Liver (tissue), 9 donors: ENCODE results near the gene CNTN3. TPM values are rescaled to one million over a fixed set of nuclear protein-coding genes. Genes with fewer than 3 reads are reported as not detected.

Source experiments
- DNase-seq: peaks from one replicate; pipeline ENCODE4 v3.0.0-alpha.2; 2017; ENCODE audit warnings: low spot score
- H3K27ac ChIP-seq, 2 donors: one replicate each; pipeline ENCODE4 v1.7.0; 2013; ENCODE audit warnings: inconsistent platforms in 2 of 2, low read length in 2 of 2, control low read depth in 1 of 2, low read depth in 1 of 2, mild to moderate bottlenecking in 1 of 2
- H3K27me3 ChIP-seq, 4 donors: one replicate each; pipeline versions ENCODE4 v1.6.1 to v1.7.0; 2013; ENCODE audit warnings: low read length in 3 of 4, inconsistent platforms in 1 of 4, mild to moderate bottlenecking in 1 of 4, moderate library complexity in 1 of 4; ENCODE audit not compliant: control insufficient read depth in 4 of 4, insufficient read depth in 4 of 4
- H3K36me3 ChIP-seq, 4 donors: one replicate each; pipeline versions ENCODE4 v1.6.1 to v1.7.0; 2013; ENCODE audit warnings: low read length in 3 of 4, mild to moderate bottlenecking in 3 of 4, low read depth in 1 of 4, moderate library complexity in 1 of 4; ENCODE audit not compliant: control insufficient read depth in 4 of 4, insufficient read depth in 3 of 4
- H3K4me1 ChIP-seq, 4 donors: one replicate each; pipeline versions ENCODE4 v1.6.1 to v1.7.0; 2013; ENCODE audit warnings: low read length in 3 of 4, mild to moderate bottlenecking in 3 of 4, moderate library complexity in 1 of 4; ENCODE audit not compliant: control insufficient read depth in 4 of 4, insufficient read depth in 4 of 4
- H3K4me3 ChIP-seq, 3 donors: one replicate each; pipeline versions ENCODE4 v1.6.1 to v1.7.0; 2013; ENCODE audit warnings: low read length in 3 of 3, control low read depth in 1 of 3, low read depth in 1 of 3, mild to moderate bottlenecking in 1 of 3
- H3K9ac ChIP-seq, 2 donors: one replicate each; pipeline ENCODE4 v1.7.0; 2013; ENCODE audit warnings: low read length in 2 of 2, mild to moderate bottlenecking in 2 of 2, moderate library complexity in 2 of 2, control low read depth in 1 of 2, low read depth in 1 of 2
- H3K9me3 ChIP-seq, 4 donors: one replicate each; pipeline versions ENCODE4 v1.6.1 to v1.7.0; 2013; ENCODE audit warnings: low read length in 3 of 4; ENCODE audit not compliant: control insufficient read depth in 4 of 4
- EGR1 ChIP-seq, 2 donors: IDR thresholded peaks; 2 replicates each; pipeline ENCODE4 v1.6.1; 2016 to 2018; ENCODE audit warnings: antibody characterized with exemption in 2 of 2, low read depth in 2 of 2
- FOXA1 ChIP-seq: IDR thresholded peaks from 2 replicates; pipeline ENCODE4 v1.6.1; 2016; ENCODE audit warnings: antibody characterized with exemption
- FOXA2 ChIP-seq: IDR thresholded peaks from 2 replicates; pipeline ENCODE4 v1.6.1; 2016; ENCODE audit warnings: antibody characterized with exemption
- GABPA ChIP-seq, 2 donors: IDR thresholded peaks in 1 of 2; conservative IDR thresholded peaks in 1 of 2; 2 replicates each; pipeline ENCODE4 v1.6.1; 2016; ENCODE audit warnings: antibody characterized with exemption in 2 of 2, mild to moderate bottlenecking in 1 of 2, moderate library complexity in 1 of 2
- HNF4A ChIP-seq, 2 donors: conservative IDR thresholded peaks; 2 replicates each; pipeline ENCODE4 v1.6.1; 2016; ENCODE audit warnings: antibody characterized with exemption in 2 of 2, mild to moderate bottlenecking in 2 of 2
- HNF4G ChIP-seq: IDR thresholded peaks from 2 replicates; pipeline ENCODE4 v1.6.1; 2016; ENCODE audit warnings: antibody characterized with exemption
- JUND ChIP-seq, 2 donors: IDR thresholded peaks; 2 replicates each; pipeline ENCODE4 v1.6.1; 2016; ENCODE audit warnings: antibody characterized with exemption in 2 of 2
- NR2F2 ChIP-seq: IDR thresholded peaks from 2 replicates; pipeline ENCODE4 v1.6.1; 2016; ENCODE audit warnings: antibody characterized with exemption
- RAD21 ChIP-seq, 2 donors: IDR thresholded peaks; 2 replicates each; pipeline ENCODE4 v1.6.1; 2016; ENCODE audit warnings: antibody characterized with exemption in 2 of 2, mild to moderate bottlenecking in 2 of 2
- RXRA ChIP-seq, 2 donors: IDR thresholded peaks; 2 replicates each; pipeline ENCODE4 v1.6.1; 2017 to 2018; ENCODE audit warnings: antibody characterized with exemption in 2 of 2, mild to moderate bottlenecking in 1 of 2
- SP1 ChIP-seq: IDR thresholded peaks from 2 replicates; pipeline ENCODE4 v1.6.1; 2018; ENCODE audit warnings: antibody characterized with exemption, mild to moderate bottlenecking
- TAF1 ChIP-seq: conservative IDR thresholded peaks from 2 replicates; pipeline ENCODE4 v1.6.1; 2016; ENCODE audit warnings: antibody characterized with exemption, mild to moderate bottlenecking
- YY1 ChIP-seq: IDR thresholded peaks from 2 replicates; pipeline ENCODE4 v1.6.1; 2016; ENCODE audit warnings: antibody characterized with exemption, mild to moderate bottlenecking
- WGBS: extraction: QIAGEN DNeasy Blood & Tissue Kit; methylation state at CpG from one replicate; pipeline ENCODE4 v1.1.7; 2013; 5-methylcytosine and 5-hydroxymethylcytosine counted together
- polyA plus RNA-seq, 2 donors: library from polyadenylated mRNA; stranded (reverse) in 1 of 2; unstranded in 1 of 2; fragments of 200-250 nt in 1 of 2; fragments of >200 nt in 1 of 2; fragmentation: Nextera tagmentation in 1 of 2; extraction: Ambion mirVana in 1 of 2; gene quantifications; one replicate each; pipeline versions ENCODE4 v1.2.1 to v1.2.3, GENCODE V29; 2013 to 2015
- total RNA-seq, 2 donors: library from RNA; depleted of rRNA; stranded (reverse); fragments of >200 nt; gene quantifications; one replicate each; pipeline ENCODE4 v1.2.3, GENCODE V29; 2014
- TF ChIP-seq, protein P1 (sequence below): IDR thresholded peaks from 2 replicates; pipeline ENCODE4 v1.6.1; 2016; ENCODE audit warnings: antibody characterized with exemption
- TF ChIP-seq, protein P2 (sequence below): IDR thresholded peaks from 2 replicates; pipeline ENCODE4 v1.6.1; 2016; ENCODE audit warnings: antibody characterized with exemption
- TF ChIP-seq, protein P3 (sequence below): fragments of 150-350 bp; IDR thresholded peaks from 2 replicates; pipeline ENCODE4 v1.5.1; 2017; ENCODE audit warnings: improper control_type of control experiment, low read depth, low read length; ENCODE audit not compliant: missing input control
- TF ChIP-seq, protein P4 (sequence below): IDR thresholded peaks from 2 replicates; pipeline ENCODE4 v1.6.1; 2016; ENCODE audit warnings: antibody characterized with exemption
- TF ChIP-seq, protein P5 (sequence below): IDR thresholded peaks from 2 replicates; pipeline ENCODE4 v1.6.1; 2016; ENCODE audit warnings: antibody characterized with exemption, mild to moderate bottlenecking
- donor health status: healthy.
- donor health status: healthy.
- donor health status: healthy.
- donor health status: healthy.
- donor health status: healthy.

The CNTN3 gene
- total and polyA plus RNA-seq, 4 donors, result 0.09 to 1.0 (median 0.81) TPM

DNA sequence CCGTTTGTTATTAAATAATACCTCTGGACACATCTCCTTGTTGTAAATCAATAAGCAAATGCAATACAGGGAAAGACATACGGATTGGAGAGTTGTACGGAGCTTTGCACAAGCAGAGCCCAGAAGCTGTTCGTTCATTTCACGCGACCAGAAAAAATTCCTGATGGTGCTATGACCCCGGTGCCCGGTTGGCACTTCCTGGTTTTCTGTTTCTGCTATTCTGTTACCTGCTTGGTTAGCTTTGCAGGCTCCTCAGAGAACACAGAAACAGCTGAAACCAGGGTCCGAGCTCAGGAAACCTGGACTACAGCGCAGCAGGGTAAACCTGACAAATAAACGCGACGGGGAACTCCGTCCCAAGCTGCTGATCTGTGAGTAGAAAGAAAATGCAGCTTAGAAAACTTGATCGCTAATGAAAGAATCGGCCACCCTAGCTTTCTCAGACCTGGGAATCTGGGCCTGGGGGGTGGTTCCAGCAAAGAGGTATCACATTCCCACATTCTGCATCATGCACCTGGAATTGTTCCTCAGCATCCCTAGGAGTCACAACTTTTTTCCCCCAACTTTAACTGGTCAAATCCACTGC lies 845 bp downstream of the CNTN3 start:
- TF ChIP-seq RAD21 (IDR thresholded peaks at IDR 0.05) (peak in 1 of 2 donors; percentile 2), HNF4A (conservative IDR thresholded peaks at IDR 0.05) (peak in 1 of 2 donors; percentile 19), HNF4G (no peak), RXRA (IDR thresholded peaks at IDR 0.05) (peak in 1 of 2 donors; percentile 22), YY1 (peak; percentile 37)
- TF ChIP-seq, protein P1, sequence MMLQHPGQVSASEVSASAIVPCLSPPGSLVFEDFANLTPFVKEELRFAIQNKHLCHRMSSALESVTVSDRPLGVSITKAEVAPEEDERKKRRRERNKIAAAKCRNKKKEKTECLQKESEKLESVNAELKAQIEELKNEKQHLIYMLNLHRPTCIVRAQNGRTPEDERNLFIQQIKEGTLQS, result no peak
- TF ChIP-seq, protein P2, sequence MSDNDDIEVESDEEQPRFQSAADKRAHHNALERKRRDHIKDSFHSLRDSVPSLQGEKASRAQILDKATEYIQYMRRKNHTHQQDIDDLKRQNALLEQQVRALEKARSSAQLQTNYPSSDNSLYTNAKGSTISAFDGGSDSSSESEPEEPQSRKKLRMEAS, result no peak
- TF ChIP-seq, protein P3, sequence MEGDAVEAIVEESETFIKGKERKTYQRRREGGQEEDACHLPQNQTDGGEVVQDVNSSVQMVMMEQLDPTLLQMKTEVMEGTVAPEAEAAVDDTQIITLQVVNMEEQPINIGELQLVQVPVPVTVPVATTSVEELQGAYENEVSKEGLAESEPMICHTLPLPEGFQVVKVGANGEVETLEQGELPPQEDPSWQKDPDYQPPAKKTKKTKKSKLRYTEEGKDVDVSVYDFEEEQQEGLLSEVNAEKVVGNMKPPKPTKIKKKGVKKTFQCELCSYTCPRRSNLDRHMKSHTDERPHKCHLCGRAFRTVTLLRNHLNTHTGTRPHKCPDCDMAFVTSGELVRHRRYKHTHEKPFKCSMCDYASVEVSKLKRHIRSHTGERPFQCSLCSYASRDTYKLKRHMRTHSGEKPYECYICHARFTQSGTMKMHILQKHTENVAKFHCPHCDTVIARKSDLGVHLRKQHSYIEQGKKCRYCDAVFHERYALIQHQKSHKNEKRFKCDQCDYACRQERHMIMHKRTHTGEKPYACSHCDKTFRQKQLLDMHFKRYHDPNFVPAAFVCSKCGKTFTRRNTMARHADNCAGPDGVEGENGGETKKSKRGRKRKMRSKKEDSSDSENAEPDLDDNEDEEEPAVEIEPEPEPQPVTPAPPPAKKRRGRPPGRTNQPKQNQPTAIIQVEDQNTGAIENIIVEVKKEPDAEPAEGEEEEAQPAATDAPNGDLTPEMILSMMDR, result no peak
- TF ChIP-seq, protein P4, sequence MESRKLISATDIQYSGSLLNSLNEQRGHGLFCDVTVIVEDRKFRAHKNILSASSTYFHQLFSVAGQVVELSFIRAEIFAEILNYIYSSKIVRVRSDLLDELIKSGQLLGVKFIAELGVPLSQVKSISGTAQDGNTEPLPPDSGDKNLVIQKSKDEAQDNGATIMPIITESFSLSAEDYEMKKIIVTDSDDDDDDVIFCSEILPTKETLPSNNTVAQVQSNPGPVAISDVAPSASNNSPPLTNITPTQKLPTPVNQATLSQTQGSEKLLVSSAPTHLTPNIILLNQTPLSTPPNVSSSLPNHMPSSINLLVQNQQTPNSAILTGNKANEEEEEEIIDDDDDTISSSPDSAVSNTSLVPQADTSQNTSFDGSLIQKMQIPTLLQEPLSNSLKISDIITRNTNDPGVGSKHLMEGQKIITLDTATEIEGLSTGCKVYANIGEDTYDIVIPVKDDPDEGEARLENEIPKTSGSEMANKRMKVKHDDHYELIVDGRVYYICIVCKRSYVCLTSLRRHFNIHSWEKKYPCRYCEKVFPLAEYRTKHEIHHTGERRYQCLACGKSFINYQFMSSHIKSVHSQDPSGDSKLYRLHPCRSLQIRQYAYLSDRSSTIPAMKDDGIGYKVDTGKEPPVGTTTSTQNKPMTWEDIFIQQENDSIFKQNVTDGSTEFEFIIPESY, result no peak
- no peaks in the 10 kb centered on the region for H3K36me3 ChIP-seq
- H3K9ac ChIP-seq, result peak overlapping the region; percentile 56 to 78
- no peaks in the 10 kb centered on the region for H3K9me3 ChIP-seq
- H3K27ac ChIP-seq, result peak overlapping the region; percentile 32 to 67
- DNase-seq, result no peak
- peak overlapping the region; percentile 59 to 85 (median 71) for H3K4me3 ChIP-seq
- peaks cover 0 to 19% (median 9%) of the 10 kb centered on the region in 4 donors for H3K4me1 ChIP-seq
- WGBS, result 9% methylated on average over 16 of the region's 16 CpGs
- H3K27me3 ChIP-seq, result no peaks in the 10 kb centered on the region

DNA sequence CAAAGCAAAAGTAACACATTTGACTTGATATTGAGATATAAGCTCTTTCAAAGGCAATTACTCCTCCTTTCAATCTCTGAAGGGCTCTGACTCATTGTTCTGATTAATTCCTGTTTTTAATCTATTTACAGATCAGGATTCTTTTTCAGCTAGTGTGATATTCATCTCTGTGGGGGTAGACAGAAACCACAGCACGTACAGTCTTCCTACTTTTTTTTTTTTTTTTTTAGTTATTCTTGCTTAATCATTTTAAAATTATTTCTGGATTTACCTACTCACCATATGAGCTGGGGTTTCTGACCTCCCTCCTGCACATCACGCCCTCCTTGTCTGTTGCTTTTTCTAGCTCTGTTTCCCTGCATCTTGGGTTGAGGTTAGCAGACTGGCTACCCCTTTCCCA lies 1.4 kb downstream of the CNTN3 start:
- TF ChIP-seq JUND (IDR thresholded peaks at IDR 0.05), result no peak
- TF ChIP-seq, protein P4, result no peak
- TF ChIP-seq, protein P3, result no peak
- TF ChIP-seq, protein P1, result no peak
- no peak for TF ChIP-seq RXRA (IDR thresholded peaks at IDR 0.05)
- no peak for TF ChIP-seq RAD21 (IDR thresholded peaks at IDR 0.05)
- TF ChIP-seq GABPA (IDR thresholded peaks at IDR 0.05 in 1 of 2, conservative IDR thresholded peaks at IDR 0.05 in 1 of 2), result no peak
- no peak for TF ChIP-seq FOXA1
- TF ChIP-seq SP1, result no peak
- no peak for TF ChIP-seq NR2F2
- TF ChIP-seq HNF4A (conservative IDR thresholded peaks at IDR 0.05), result no peak
- no peak for TF ChIP-seq YY1
- TF ChIP-seq HNF4G, result no peak
- TF ChIP-seq, protein P2, result no peak
- TF ChIP-seq, protein P5, sequence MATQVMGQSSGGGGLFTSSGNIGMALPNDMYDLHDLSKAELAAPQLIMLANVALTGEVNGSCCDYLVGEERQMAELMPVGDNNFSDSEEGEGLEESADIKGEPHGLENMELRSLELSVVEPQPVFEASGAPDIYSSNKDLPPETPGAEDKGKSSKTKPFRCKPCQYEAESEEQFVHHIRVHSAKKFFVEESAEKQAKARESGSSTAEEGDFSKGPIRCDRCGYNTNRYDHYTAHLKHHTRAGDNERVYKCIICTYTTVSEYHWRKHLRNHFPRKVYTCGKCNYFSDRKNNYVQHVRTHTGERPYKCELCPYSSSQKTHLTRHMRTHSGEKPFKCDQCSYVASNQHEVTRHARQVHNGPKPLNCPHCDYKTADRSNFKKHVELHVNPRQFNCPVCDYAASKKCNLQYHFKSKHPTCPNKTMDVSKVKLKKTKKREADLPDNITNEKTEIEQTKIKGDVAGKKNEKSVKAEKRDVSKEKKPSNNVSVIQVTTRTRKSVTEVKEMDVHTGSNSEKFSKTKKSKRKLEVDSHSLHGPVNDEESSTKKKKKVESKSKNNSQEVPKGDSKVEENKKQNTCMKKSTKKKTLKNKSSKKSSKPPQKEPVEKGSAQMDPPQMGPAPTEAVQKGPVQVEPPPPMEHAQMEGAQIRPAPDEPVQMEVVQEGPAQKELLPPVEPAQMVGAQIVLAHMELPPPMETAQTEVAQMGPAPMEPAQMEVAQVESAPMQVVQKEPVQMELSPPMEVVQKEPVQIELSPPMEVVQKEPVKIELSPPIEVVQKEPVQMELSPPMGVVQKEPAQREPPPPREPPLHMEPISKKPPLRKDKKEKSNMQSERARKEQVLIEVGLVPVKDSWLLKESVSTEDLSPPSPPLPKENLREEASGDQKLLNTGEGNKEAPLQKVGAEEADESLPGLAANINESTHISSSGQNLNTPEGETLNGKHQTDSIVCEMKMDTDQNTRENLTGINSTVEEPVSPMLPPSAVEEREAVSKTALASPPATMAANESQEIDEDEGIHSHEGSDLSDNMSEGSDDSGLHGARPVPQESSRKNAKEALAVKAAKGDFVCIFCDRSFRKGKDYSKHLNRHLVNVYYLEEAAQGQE, result no peak
- TF ChIP-seq EGR1 (IDR thresholded peaks at IDR 0.05; ENCODE audit: low read depth in 2 of 2), result no peak
- TF ChIP-seq TAF1, result no peak
- no peak for TF ChIP-seq FOXA2
- no peaks in the 10 kb centered on the region for H3K27me3 ChIP-seq
- H3K9ac ChIP-seq, result peak overlapping the region; percentile 56 to 78
- peak overlapping the region in 1 of 2 donors; percentile 32 for H3K27ac ChIP-seq
- H3K4me1 ChIP-seq, result peaks cover 0 to 19% (median 9%) of the 10 kb centered on the region in 4 donors
- no peaks in the 10 kb centered on the region for H3K9me3 ChIP-seq
- DNase-seq, result no peak
- H3K4me3 ChIP-seq, result peak overlapping the region; percentile 59 to 85 (median 71)
- WGBS, result 19% methylated on average over 2 of the region's 2 CpGs
- no peaks in the 10 kb centered on the region for H3K36me3 ChIP-seq
